RWPE1 (cell line): Measurements from ENCODE around the gene PLCD3.
"Not testable (repeated sequence)": the region's sequence is repeated elsewhere in the genome, so short reads cannot be mapped to it uniquely, and the experiment has no call there.

Experiments
- CTCF ChIA-PET: fragments of 350-600 bp; sonication (Branson Sonifier 250); formaldehyde crosslinking; extraction: SDS; loops from one replicate; lab custom pipeline; 2021; lab: Yijun Ruan, JAX
- POLR2A ChIA-PET: fragments of 400-600 bp; formaldehyde crosslinking; extraction: SDS; loops from one replicate; lab custom pipeline; 2020; ENCODE audit warnings: antibody characterized with exemption; ENCODE audit not compliant: low non-redundant PET; lab: Yijun Ruan, JAX
- DNase-seq: peaks from one replicate; pipeline ENCODE4 v3.0.0; 2012; ENCODE audit warnings: low spot score
- H3K27ac ChIP-seq: fragments of 450-650 bp; 2 replicates; pipeline ENCODE4 v1.5.1; 2017
- CTCF ChIP-seq: fragments of 450-650 bp; conservative IDR thresholded peaks from 2 replicates; pipeline ENCODE4 v1.5.1; 2017; ENCODE audit warnings: low read depth, mild to moderate bottlenecking

PLCD3 gene

GRCh38 chr17:45128331-45128730 lies 4.0 kb downstream of the PLCD3 start:
- peak overlapping the region; percentile 100 for H3K27ac ChIP-seq
- TF ChIP-seq CTCF, result no peak
- ChIA-PET CTCF (interaction anchor here (1.5 kb wide), 1 partner anchor 19 kb away, joined by 3 read pairs; no protein-coding TSS in a partner anchor), POLR2A (no interaction called here)
- no peak for DNase-seq

GRCh38 chr17:45127548-45128300 lies 4.6 kb downstream of the PLCD3 start:
- peak overlapping the region; percentile 100 for H3K27ac ChIP-seq

GRCh38 chr17:45127207-45127547 lies 5.1 kb downstream of the PLCD3 start:
- DNase-seq, result no peak
- POLR2A ChIA-PET, result no interaction called here
- peak overlapping the region; percentile 100 for H3K27ac ChIP-seq
- TF ChIP-seq CTCF, result no peak
- CTCF ChIA-PET, result interaction anchor here (1.5 kb wide), 1 partner anchor 18 kb away, joined by 3 read pairs; no protein-coding TSS in a partner anchor

More at GRCh38 chr17:45127548-45128300, 4.6 kb downstream of the PLCD3 start:
- DNase-seq, result no peak
- CTCF ChIA-PET, result interaction anchor here (1.5 kb wide), 1 partner anchor 19 kb away, joined by 3 read pairs; no protein-coding TSS in a partner anchor
- no peak for TF ChIP-seq CTCF
- POLR2A ChIA-PET, result no interaction called here

- H3K27ac ChIP-seq, result peak overlapping the region; percentile 100
- CTCF ChIA-PET, result interaction anchor here (1.2 kb wide), 1 partner anchor 10 kb away, joined by 4 read pairs; the partner anchor contains the start of gene ACBD4
These were observed 6.8 kb downstream of the PLCD3 start for GRCh38 chr17:45125509-45125908.

GRCh38 chr17:45124797-45125122 lies 7.6 kb downstream of the PLCD3 start:
- POLR2A ChIA-PET, result interaction anchor here (0.6 kb wide), 1 partner anchor 69 kb away, joined by 7 read pairs; no protein-coding TSS in a partner anchor
- CTCF ChIA-PET, result interaction anchor here (1.2 kb wide), 1 partner anchor 10 kb away, joined by 4 read pairs; the partner anchor contains the start of gene ACBD4
- H3K27ac ChIP-seq, result peak overlapping the region; percentile 100
- DNase-seq, result not testable (repeated sequence)

More at GRCh38 chr17:45125509-45125908, 6.8 kb downstream of the PLCD3 start:
- TF ChIP-seq CTCF, result no peak
- DNase-seq, result no peak
- POLR2A ChIA-PET, result interaction anchor here (0.6 kb wide), 1 partner anchor 68 kb away, joined by 7 read pairs; no protein-coding TSS in a partner anchor

GRCh38 chr17:45123930-45124796 lies 8.2 kb downstream of the PLCD3 start:
- H3K27ac ChIP-seq, result peak overlapping the region; percentile 100
- DNase-seq, result peak; percentile 88
- ChIA-PET POLR2A (no interaction called here), CTCF (interaction anchor here (0.5 to 1.2 kb wide), 3 partner anchors 11 to 73 kb away, joined by 3 to 4 read pairs (median 3); partner anchors contain the start of gene ACBD4)
- TF ChIP-seq CTCF, result no peak
